HEK293T (cell line): ENCODE results near the gene SNRNP40.

Experiments used
- CTCF ChIA-PET: fragments of 350-600 bp; formaldehyde crosslinking; extraction: SDS; loops from one replicate; lab custom pipeline; 2021; ENCODE audit warnings: antibody characterized with exemption, inconsistent platforms; lab: Yijun Ruan, JAX
- POLR2A ChIA-PET: fragments of 350-600 bp; formaldehyde crosslinking; extraction: SDS; loops from one replicate; lab custom pipeline; 2020; ENCODE audit warnings: antibody characterized with exemption, inconsistent platforms; lab: Yijun Ruan, JAX
- DNase-seq: peaks from one replicate; pipeline ENCODE4 v3.0.0; 2012; ENCODE audit warnings: mixed read lengths; ENCODE audit errors: extremely low spot score
- ARNT ChIP-seq: fragments of 450-650 bp; IDR thresholded peaks from 2 replicates; pipeline ENCODE4 v1.6.1; 2017; ENCODE audit warnings: mild to moderate bottlenecking
- BHLHE40 ChIP-seq: fragments of 450-650 bp; IDR thresholded peaks from 2 replicates; pipeline ENCODE4 v1.6.1; 2016; ENCODE audit warnings: mild to moderate bottlenecking, moderate library complexity, borderline replicate concordance
- CTBP1 ChIP-seq: fragments of 450-650 bp; IDR thresholded peaks from 2 replicates; pipeline ENCODE4 v1.6.1; 2016; ENCODE audit warnings: borderline replicate concordance
- ELF4 ChIP-seq: fragments of 450-650 bp; IDR thresholded peaks from 2 replicates; pipeline ENCODE4 v1.6.1; 2017; ENCODE audit warnings: antibody characterized with exemption
- FOXA1 ChIP-seq: fragments of 450-650 bp; IDR thresholded peaks from 2 replicates; pipeline ENCODE4 v1.6.1; 2016; ENCODE audit warnings: mild to moderate bottlenecking
- FOXK2 ChIP-seq: fragments of 450-650 bp; IDR thresholded peaks from 2 replicates; pipeline ENCODE4 v1.6.1; 2016; ENCODE audit warnings: mild to moderate bottlenecking
- FOXM1 ChIP-seq: fragments of 450-650 bp; IDR thresholded peaks from 2 replicates; pipeline ENCODE4 v1.6.1; 2017; ENCODE audit warnings: mild to moderate bottlenecking, borderline replicate concordance
- HDGF ChIP-seq: fragments of 450-650 bp; IDR thresholded peaks from 2 replicates; pipeline ENCODE4 v1.6.1; 2017; ENCODE audit warnings: antibody characterized with exemption, borderline replicate concordance
- L3MBTL2 ChIP-seq: fragments of 450-650 bp; conservative IDR thresholded peaks from 2 replicates; pipeline ENCODE4 v1.6.1; 2016; ENCODE audit warnings: mild to moderate bottlenecking
- LEF1 ChIP-seq: fragments of 450-650 bp; IDR thresholded peaks from 2 replicates; pipeline ENCODE4 v1.6.1; 2017; ENCODE audit warnings: mild to moderate bottlenecking, borderline replicate concordance
- NFRKB ChIP-seq: fragments of 450-650 bp; IDR thresholded peaks from 2 replicates; pipeline ENCODE4 v1.6.1; 2016; ENCODE audit warnings: mild to moderate bottlenecking, moderate library complexity
- PKNOX1 ChIP-seq: fragments of 450-650 bp; IDR thresholded peaks from 2 replicates; pipeline ENCODE4 v1.6.1; 2016
- SP1 ChIP-seq: fragments of 450-650 bp; IDR thresholded peaks from 2 replicates; pipeline ENCODE4 v1.6.1; 2017
- SUZ12 ChIP-seq: fragments of 450-650 bp; IDR thresholded peaks from 2 replicates; pipeline ENCODE4 v1.6.1; 2016; ENCODE audit warnings: mild to moderate bottlenecking
- TARDBP ChIP-seq: fragments of 450-650 bp; IDR thresholded peaks from 2 replicates; pipeline ENCODE4 v1.6.1; 2016
- ZNF384 ChIP-seq: fragments of 450-650 bp; IDR thresholded peaks from 2 replicates; pipeline ENCODE4 v1.6.1; 2016

SNRNP40 gene

GRCh38 chr1:31306278-31306677, 9.7 kb upstream of the SNRNP40 start:
- ChIA-PET POLR2A (interaction anchor here (2.0 kb wide), 1 partner anchor 9 kb away, joined by 6 read pairs; the partner anchor contains the start of genes SNRNP40 and ZCCHC17), CTCF (no interaction called here)
- TF ChIP-seq SUZ12 (no peak), TARDBP (no peak), NFRKB (no peak), CTBP1 (no peak), FOXM1 (no peak), SP1 (no peak), ELF4 (no peak), BHLHE40 (no peak), FOXK2 (no peak), HDGF (no peak), LEF1 (no peak), ARNT (no peak), ZNF384 (no peak), PKNOX1 (no peak), FOXA1 (no peak)
- no peak for DNase-seq

GRCh38 chr1:31302709-31303441, 6.3 kb upstream of the SNRNP40 start:
- TF ChIP-seq ARNT (no peak), BHLHE40 (no peak), FOXM1 (no peak), FOXA1 (no peak), SUZ12 (no peak), CTBP1 (no peak), L3MBTL2 (no peak), SP1 (no peak)
- ChIA-PET POLR2A (no interaction called here), CTCF (no interaction called here)
- no peak for DNase-seq

- DNase-seq: no peak
- TF ChIP-seq ARNT (no peak), BHLHE40 (no peak), L3MBTL2 (no peak), FOXK2 (no peak), CTBP1 (no peak), ELF4 (no peak), TARDBP (no peak)
- CTCF ChIA-PET: no interaction called here
Measured at GRCh38 chr1:31300193-31300592, 3.6 kb upstream of the SNRNP40 start.

GRCh38 chr1:31299365-31299764, 2.8 kb upstream of the SNRNP40 start:
- TF ChIP-seq SUZ12 (no peak), TARDBP (no peak), FOXM1 (no peak), NFRKB (no peak), FOXA1 (no peak), ARNT (no peak), HDGF (no peak), ELF4 (no peak), LEF1 (no peak), SP1 (no peak), CTBP1 (no peak), ZNF384 (no peak), BHLHE40 (no peak), FOXK2 (no peak), L3MBTL2 (no peak), PKNOX1 (no peak)
- no peak for DNase-seq
- POLR2A ChIA-PET: no interaction called here
- CTCF ChIA-PET: no interaction called here

More at GRCh38 chr1:31300193-31300592, 3.6 kb upstream of the SNRNP40 start:
- POLR2A ChIA-PET: interaction anchor here (0.6 kb wide), 1 partner anchor 75 kb away, joined by 5 read pairs; no protein-coding TSS in a partner anchor

- TF ChIP-seq FOXM1 (no peak), LEF1 (no peak), SUZ12 (no peak), ZNF384 (no peak)
- ChIA-PET POLR2A (interaction anchor here (0.7 to 1.6 kb wide), 31 partner anchors 9 to 275 kb away, joined by 3 to 20 read pairs (median 4); partner anchors contain the start of gene FABP3), CTCF (interaction anchor here (0.9 to 1.1 kb wide), 2 partner anchors 76 to 97 kb away, joined by 3 read pairs; partner anchors contain the start of gene FABP3)
- peak; percentile 19 for DNase-seq
Measured at GRCh38 chr1:31297277-31298247, 974 bp upstream of the SNRNP40 start.

- DNase-seq: no peak
- TF ChIP-seq SUZ12: no peak
- TF ChIP-seq FOXM1: no peak
- TF ChIP-seq TARDBP: no peak
- no peak for TF ChIP-seq FOXA1
- TF ChIP-seq ELF4: no peak
- no peak for TF ChIP-seq SP1
- no peak for TF ChIP-seq PKNOX1
- no peak for TF ChIP-seq CTBP1
- TF ChIP-seq FOXK2: no peak
- CTCF ChIA-PET: interaction anchor here (1.1 kb wide), 1 partner anchor 99 kb away, joined by 3 read pairs; no protein-coding TSS in a partner anchor
- POLR2A ChIA-PET: interaction anchor here (0.8 to 1.6 kb wide), 21 partner anchors 8 to 253 kb away, joined by 3 to 20 read pairs (median 5); partner anchors contain the start of gene FABP3
Measured at GRCh38 chr1:31295874-31296485, 608 bp downstream of the SNRNP40 start.
